ENCODE results near the gene IFI27L1. TPM values are rescaled to one million over a fixed set of nuclear protein-coding genes. Genes with fewer than 3 reads are reported as not detected.
A peak's percentile ranks its signal among the peaks of the same experiment; 100 is the strongest.

Gene IFI27L1
- polyA plus RNA-seq, 1 donor from 2014 or later, result 37.9 TPM

DNA sequence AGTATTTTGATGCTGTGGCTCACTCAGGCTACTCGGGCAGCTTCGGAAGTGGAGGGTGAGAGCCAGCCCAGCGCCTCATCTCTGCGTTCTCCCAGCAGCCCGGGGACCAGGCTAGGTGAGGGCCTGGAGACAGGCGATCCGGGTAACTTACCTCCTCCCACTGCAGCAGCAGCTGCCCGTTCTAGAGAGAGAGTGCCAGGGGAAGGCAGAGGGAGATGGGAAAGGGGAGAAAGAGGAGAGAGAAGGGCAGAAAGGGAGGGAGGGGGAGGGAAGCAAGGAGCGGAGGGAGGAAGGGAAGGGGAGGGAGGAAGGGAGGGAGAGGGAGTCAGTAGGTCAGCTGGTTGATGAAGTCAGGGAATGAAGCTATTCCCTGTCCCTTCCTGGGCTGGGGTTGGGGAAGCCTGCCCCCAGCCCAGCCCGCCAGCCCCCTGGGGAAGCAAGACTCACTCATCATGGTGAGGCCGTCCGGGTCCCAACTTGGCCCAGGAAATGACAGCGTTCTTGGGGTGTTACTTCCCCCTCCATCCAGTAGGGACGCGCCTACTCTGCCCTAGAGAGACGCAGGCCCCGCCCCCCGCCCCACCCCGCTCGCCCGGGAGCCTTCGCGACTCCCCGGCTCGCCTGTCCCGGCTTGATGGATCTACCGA is 48.1 kb downstream of the IFI27L1 start, which contains the start of gene IFI27L2:
TSS of gene IFI27L2 (minus strand) at position 494 of the 647 bp plus-strand sequence. CDS start at position 454, 40 bp downstream.
- Histone ChIP-seq H3K9ac (ENCODE audit: low read length) (peak within 1 kb of the TSS; percentile 51), H3K27ac (ENCODE audit: low read length) (no peak within 1 kb of the TSS)
- no peak for TF ChIP-seq RAD21 (conservative IDR thresholded peaks at IDR 0.05)
- no peak for TF ChIP-seq SMC3 (conservative IDR thresholded peaks at IDR 0.05; ENCODE audit: poor library complexity)
- TF ChIP-seq, protein P1, sequence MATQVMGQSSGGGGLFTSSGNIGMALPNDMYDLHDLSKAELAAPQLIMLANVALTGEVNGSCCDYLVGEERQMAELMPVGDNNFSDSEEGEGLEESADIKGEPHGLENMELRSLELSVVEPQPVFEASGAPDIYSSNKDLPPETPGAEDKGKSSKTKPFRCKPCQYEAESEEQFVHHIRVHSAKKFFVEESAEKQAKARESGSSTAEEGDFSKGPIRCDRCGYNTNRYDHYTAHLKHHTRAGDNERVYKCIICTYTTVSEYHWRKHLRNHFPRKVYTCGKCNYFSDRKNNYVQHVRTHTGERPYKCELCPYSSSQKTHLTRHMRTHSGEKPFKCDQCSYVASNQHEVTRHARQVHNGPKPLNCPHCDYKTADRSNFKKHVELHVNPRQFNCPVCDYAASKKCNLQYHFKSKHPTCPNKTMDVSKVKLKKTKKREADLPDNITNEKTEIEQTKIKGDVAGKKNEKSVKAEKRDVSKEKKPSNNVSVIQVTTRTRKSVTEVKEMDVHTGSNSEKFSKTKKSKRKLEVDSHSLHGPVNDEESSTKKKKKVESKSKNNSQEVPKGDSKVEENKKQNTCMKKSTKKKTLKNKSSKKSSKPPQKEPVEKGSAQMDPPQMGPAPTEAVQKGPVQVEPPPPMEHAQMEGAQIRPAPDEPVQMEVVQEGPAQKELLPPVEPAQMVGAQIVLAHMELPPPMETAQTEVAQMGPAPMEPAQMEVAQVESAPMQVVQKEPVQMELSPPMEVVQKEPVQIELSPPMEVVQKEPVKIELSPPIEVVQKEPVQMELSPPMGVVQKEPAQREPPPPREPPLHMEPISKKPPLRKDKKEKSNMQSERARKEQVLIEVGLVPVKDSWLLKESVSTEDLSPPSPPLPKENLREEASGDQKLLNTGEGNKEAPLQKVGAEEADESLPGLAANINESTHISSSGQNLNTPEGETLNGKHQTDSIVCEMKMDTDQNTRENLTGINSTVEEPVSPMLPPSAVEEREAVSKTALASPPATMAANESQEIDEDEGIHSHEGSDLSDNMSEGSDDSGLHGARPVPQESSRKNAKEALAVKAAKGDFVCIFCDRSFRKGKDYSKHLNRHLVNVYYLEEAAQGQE (IDR thresholded peaks at IDR 0.05; ENCODE audit: borderline replicate concordance), result no peak
- TF ChIP-seq, protein P2, sequence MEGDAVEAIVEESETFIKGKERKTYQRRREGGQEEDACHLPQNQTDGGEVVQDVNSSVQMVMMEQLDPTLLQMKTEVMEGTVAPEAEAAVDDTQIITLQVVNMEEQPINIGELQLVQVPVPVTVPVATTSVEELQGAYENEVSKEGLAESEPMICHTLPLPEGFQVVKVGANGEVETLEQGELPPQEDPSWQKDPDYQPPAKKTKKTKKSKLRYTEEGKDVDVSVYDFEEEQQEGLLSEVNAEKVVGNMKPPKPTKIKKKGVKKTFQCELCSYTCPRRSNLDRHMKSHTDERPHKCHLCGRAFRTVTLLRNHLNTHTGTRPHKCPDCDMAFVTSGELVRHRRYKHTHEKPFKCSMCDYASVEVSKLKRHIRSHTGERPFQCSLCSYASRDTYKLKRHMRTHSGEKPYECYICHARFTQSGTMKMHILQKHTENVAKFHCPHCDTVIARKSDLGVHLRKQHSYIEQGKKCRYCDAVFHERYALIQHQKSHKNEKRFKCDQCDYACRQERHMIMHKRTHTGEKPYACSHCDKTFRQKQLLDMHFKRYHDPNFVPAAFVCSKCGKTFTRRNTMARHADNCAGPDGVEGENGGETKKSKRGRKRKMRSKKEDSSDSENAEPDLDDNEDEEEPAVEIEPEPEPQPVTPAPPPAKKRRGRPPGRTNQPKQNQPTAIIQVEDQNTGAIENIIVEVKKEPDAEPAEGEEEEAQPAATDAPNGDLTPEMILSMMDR (IDR thresholded peaks at IDR 0.05; ENCODE audit: poor library complexity, severe bottlenecking), result peak; percentile 41

DNA sequence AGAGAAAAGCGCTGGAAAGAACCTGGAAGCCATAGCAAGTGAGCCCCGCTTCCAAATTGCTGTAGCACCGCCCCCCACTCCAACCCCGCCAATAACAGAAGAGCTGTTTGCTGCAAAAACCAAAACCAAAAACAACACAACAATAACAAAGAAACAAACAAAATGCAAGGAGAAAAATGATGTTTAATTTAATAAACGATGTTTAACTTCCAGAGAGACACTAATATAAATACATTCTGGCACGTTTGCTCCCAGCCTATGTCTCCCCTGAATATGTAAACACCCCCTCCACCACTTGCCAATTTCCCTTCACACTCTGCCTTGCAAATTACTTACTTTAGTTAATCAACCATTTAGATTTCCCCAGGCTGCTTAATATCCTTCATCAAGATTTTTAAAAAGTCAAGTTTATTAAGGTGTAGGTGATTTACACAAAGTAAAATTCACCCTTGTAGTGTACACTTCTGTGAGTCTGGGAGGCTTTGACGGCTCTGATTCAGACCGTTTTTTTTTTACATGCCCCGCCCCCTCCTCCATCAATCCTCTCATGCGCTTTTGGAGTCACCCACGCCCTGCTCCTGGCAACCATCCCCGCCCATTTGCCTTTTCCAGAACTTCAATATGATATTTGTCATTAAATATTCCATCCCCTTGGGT is 48.8 kb downstream of the IFI27L1 start:
- no peak overlapping the region for H3K27ac ChIP-seq (ENCODE audit: low read length)
- H2AFZ ChIP-seq (ENCODE audit: low read depth, low read length), result peak overlapping the region; percentile 37
- peak overlapping the region; percentile 51 for H3K9ac ChIP-seq (ENCODE audit: low read length)

More for the DNA sequence above, 48.1 kb downstream of the IFI27L1 start, which contains the start of gene IFI27L2:
- H4K20me1 ChIP-seq (ENCODE audit: insufficient read depth), result no peaks in the 10 kb centered on the region
- H3K36me3 ChIP-seq (ENCODE audit: insufficient read depth, low read length), result no peaks in the 10 kb centered on the region
- peak within 1 kb of the TSS; percentile 72 for H3K4me2 ChIP-seq (ENCODE audit: low read length)
- H3K79me2 ChIP-seq (replicated peaks; ENCODE audit: insufficient read depth, low read length), result no peaks in the 10 kb centered on the region
- H3F3A ChIP-seq (ENCODE audit: insufficient read depth, low read length, poor library complexity, severe bottlenecking), result no peaks in the 10 kb centered on the region
- H3K9me2 ChIP-seq (ENCODE audit: insufficient read depth, low read length), result no peaks in the 10 kb centered on the region
- peak within 1 kb of the TSS; percentile 37 for H2AFZ ChIP-seq (ENCODE audit: low read depth, low read length)
- H3K9me3 ChIP-seq (ENCODE audit: low read length), result no peaks in the 10 kb centered on the region
- H3K4me3 ChIP-seq (ENCODE audit: low read length), result peak within 1 kb of the TSS; percentile 62
- H3K27me3 ChIP-seq (ENCODE audit: insufficient read depth, low read depth, low read length), result no peaks in the 10 kb centered on the region

More for the DNA sequence above, 48.8 kb downstream of the IFI27L1 start:
- Histone ChIP-seq H3K36me3 (ENCODE audit: insufficient read depth, low read length) (no peaks in the 10 kb centered on the region), H3K79me2 (replicated peaks; ENCODE audit: insufficient read depth, low read length) (no peaks in the 10 kb centered on the region), H3K9me2 (ENCODE audit: insufficient read depth, low read length) (no peaks in the 10 kb centered on the region), H4K20me1 (ENCODE audit: insufficient read depth) (no peaks in the 10 kb centered on the region), H3K9me3 (ENCODE audit: low read length) (no peaks in the 10 kb centered on the region), H3K4me3 (ENCODE audit: low read length) (peak overlapping the region; percentile 62), H3K4me2 (ENCODE audit: low read length) (peak overlapping the region; percentile 72), H3K27me3 (ENCODE audit: insufficient read depth, low read depth, low read length) (no peaks in the 10 kb centered on the region), H3F3A (ENCODE audit: insufficient read depth, low read length, poor library complexity, severe bottlenecking) (no peaks in the 10 kb centered on the region)
- no peak for TF ChIP-seq SMC3 (conservative IDR thresholded peaks at IDR 0.05; ENCODE audit: poor library complexity)
- TF ChIP-seq, protein P1 (IDR thresholded peaks at IDR 0.05; ENCODE audit: borderline replicate concordance), result no peak
- no peak for TF ChIP-seq TAF1 (IDR thresholded peaks at IDR 0.05; ENCODE audit: low read depth)
- no peak for TF ChIP-seq RAD21 (conservative IDR thresholded peaks at IDR 0.05)

Data from neural cell (in vitro differentiated cells).